Mucosa of descending colon (tissue), 3 donors: ENCODE results near the gene ZC3H12D. TPM values are rescaled to one million over a fixed set of nuclear protein-coding genes. Genes with fewer than 3 reads are reported as not detected.
"Not testable (repeated sequence)": the region's sequence is repeated elsewhere in the genome, so short reads cannot be mapped to it uniquely, and the experiment has no call there.

Experiments used
- ATAC-seq: fragments of 200-7000 bp; cut with Tn5 transposase; one replicate; pipeline ENCODE4 v1.9.1; 2020; ENCODE audit warnings: mild to moderate bottlenecking, moderate library complexity
- DNase-seq, 3 donors: peaks; one replicate each; pipeline ENCODE4 v3.0.0-alpha.2; 2020
- H3K36me3 ChIP-seq: fragments of 200-600 bp; one replicate; pipeline ENCODE4 v1.8.0; 2021; ENCODE audit warnings: low read depth, mild to moderate bottlenecking
- H3K4me1 ChIP-seq: fragments of 200-600 bp; one replicate; pipeline ENCODE4 v1.8.0; 2021; ENCODE audit warnings: low read depth, mild to moderate bottlenecking
- H3K4me3 ChIP-seq: fragments of 200-600 bp; one replicate; pipeline ENCODE4 v1.8.0; 2021; ENCODE audit warnings: mild to moderate bottlenecking
- H3K9me3 ChIP-seq: fragments of 200-600 bp; one replicate; pipeline ENCODE4 v1.8.0; 2021; ENCODE audit warnings: mild to moderate bottlenecking
- intact Hi-C, 2 donors: fragments of 100-400 bp; cut with DNase I in 1 of 2; cut with micrococcal nuclease in 1 of 2; formaldehyde crosslinking; loops; one replicate each; pipeline versions ENCODE4 v1.11.0 to v1.11.1; 2022; cut with DNase I, micrococcal nuclease
- total RNA-seq, 3 donors: library from RNA; stranded (reverse); fragmentation: NEBNext Ultra II Directional in 2 of 3; extraction: Animal tissue kit (Norgen Biotek cat#: 25700) in 2 of 3; gene quantifications; one replicate each; pipeline versions ENCODE4 v1.2.1 to v1.2.4, GENCODE V29; 2021 to 2023
- TF ChIP-seq, protein P1 (sequence below): fragments of 200-600 bp; IDR thresholded peaks from one replicate; pipeline ENCODE4 v1.8.0; 2022; ENCODE audit warnings: antibody characterized with exemption, mild to moderate bottlenecking
- donor health status: DM: no; HTN: no; CAD: no; lungs with moderate emphysema.
- donor health status: DM: no; HTN: no; CAD: no.
- donor health status: DM: no; HTN: yes; CAD: no.

Gene ZC3H12D
- total RNA-seq, 3 donors from 2014 or later, result 5.2 to 9.1 (median 8.9) TPM

DNA sequence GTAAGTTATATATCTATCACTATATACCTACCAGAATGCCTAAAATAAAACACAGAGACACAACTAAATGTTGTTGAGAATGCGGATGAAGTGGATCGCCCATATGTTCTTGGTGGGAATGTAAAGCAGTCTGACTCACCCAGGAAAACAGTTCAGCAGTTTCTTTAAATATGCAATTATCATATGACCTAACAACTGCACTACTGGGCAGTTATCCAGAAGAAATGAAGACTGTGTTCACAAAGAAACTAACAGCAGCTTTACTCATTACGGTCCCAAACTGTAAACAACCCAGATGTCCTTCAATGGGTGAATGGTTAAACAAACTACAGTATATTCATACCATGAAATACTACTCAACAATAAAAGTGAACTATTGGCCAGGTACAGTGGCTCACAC is 14.3 kb upstream of the ZC3H12D start:
- H3K4me3 ChIP-seq, result no peak overlapping the region

DNA sequence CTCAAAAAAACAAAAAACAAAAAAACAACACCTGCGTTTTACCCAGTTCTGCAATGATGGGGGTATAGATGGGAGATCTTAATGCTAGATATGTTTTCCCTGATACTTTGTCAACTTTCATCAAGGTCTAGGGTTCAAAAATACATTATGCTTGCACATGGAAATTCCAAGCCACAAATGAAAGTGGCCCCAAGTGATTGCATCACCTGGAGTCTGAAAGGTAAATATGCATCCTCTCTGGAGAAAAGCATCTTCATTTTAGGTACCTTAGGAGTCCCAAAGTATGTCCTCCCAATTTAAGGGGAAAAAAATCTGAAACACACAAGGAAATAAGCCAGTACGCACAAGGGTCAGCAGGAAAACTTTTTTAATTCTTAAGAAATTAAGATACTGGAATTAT is 12.6 kb upstream of the ZC3H12D start:
- intact Hi-C loops, result no loop called here

More for the DNA sequence above, 14.3 kb upstream of the ZC3H12D start:
- TF ChIP-seq, protein P1, sequence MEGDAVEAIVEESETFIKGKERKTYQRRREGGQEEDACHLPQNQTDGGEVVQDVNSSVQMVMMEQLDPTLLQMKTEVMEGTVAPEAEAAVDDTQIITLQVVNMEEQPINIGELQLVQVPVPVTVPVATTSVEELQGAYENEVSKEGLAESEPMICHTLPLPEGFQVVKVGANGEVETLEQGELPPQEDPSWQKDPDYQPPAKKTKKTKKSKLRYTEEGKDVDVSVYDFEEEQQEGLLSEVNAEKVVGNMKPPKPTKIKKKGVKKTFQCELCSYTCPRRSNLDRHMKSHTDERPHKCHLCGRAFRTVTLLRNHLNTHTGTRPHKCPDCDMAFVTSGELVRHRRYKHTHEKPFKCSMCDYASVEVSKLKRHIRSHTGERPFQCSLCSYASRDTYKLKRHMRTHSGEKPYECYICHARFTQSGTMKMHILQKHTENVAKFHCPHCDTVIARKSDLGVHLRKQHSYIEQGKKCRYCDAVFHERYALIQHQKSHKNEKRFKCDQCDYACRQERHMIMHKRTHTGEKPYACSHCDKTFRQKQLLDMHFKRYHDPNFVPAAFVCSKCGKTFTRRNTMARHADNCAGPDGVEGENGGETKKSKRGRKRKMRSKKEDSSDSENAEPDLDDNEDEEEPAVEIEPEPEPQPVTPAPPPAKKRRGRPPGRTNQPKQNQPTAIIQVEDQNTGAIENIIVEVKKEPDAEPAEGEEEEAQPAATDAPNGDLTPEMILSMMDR, result no peak
- intact Hi-C loops, result no loop called here
- Histone ChIP-seq H3K9me3 (no peaks in the 10 kb centered on the region), H3K4me1 (peaks cover 19% of the 10 kb centered on the region), H3K36me3 (no peaks in the 10 kb centered on the region)
- ATAC-seq, result peak; percentile 91
- peak in 1 of 3 donors; percentile 65 for DNase-seq

DNA sequence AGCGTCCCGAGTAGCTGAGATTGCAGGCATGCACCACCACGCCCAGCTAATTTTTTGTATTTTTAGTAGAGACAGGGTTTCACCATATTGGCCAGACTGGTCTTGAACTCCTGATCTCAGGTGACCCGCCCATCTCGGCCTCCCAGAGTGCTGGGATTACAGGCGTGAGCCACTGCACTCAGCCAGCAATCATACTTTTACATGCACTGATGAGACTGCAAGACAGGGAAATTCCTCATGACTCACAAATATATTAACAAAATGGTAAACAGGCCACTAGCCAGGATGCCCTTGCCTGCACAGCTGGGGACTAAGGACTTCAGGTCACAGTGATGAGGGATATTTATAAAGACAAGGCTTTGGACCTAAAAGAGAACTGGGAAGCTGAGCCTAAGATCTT is 11.8 kb upstream of the ZC3H12D start:
- peak; percentile 41 for ATAC-seq
- intact Hi-C loops, H3K9me3 ChIP-seq, H3K4me3 ChIP-seq, H3K36me3 ChIP-seq: not testable (repeated sequence)
- peaks cover 19% of the 10 kb centered on the region for H3K4me1 ChIP-seq
- peak in 1 of 3 donors; percentile 58 for DNase-seq

More for the DNA sequence above, 12.6 kb upstream of the ZC3H12D start:
- TF ChIP-seq, protein P1, result no peak
- ATAC-seq (no peak), DNase-seq (no peak)
- Histone ChIP-seq H3K4me3 (no peak overlapping the region), H3K9me3 (no peaks in the 10 kb centered on the region), H3K36me3 (no peaks in the 10 kb centered on the region), H3K4me1 (peaks cover 19% of the 10 kb centered on the region)

DNA sequence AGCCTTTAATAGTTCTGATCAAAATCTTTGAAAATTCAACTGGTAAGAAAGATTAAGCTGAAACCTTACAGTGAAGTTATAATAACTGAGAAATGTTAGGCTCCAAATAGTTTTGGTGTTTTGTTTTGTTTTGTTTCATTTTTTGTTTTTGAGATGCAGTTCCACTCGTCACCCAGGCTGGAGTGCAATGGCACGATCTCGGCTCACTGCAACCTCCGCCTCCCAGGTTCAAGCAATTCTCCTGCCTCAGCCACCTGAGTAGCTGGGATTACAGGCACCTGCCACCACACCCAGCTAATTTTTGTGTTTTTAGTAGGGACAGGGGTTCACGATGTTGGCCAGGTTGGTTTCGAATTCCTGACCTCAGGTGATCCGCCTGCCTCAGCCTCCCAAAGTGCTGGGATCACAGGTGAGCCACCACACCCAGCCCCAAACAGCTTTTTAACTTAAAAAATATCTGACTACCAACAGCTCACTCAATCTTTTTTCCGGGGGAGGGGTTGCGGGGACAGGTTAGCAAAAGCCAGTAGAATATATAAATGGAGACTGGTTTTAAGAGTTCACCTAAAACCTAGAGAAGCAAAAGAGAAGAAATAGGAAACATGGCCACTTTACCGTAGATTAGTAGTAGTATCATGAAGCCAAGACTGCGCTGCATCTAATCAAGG is 10.7 kb upstream of the ZC3H12D start:
- H3K4me3 ChIP-seq, DNase-seq, ATAC-seq, H3K36me3 ChIP-seq, intact Hi-C loops, H3K9me3 ChIP-seq: not testable (repeated sequence)
- peaks cover 19% of the 10 kb centered on the region for H3K4me1 ChIP-seq

DNA sequence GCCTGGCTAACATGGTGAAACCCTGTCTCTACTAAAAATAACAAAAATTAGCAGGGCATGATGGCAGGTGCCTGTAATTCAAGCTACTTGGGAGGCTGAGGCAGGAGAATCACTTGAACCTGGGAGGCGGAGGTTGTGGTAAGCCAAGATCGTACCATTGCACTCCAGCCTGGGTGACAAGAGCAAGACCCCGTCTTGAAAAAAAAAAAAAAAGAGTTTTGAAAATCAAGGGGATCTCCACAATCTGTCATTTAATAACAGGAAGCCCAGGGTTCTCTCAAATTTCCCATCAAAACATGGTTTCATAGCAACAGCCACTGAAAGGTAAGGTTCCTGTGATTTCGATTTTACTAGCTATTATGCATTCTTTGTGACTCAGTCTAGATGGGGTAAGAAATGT is 10.0 kb upstream of the ZC3H12D start:
- H3K9me3 ChIP-seq, H3K4me3 ChIP-seq, intact Hi-C loops, ATAC-seq, DNase-seq, H3K36me3 ChIP-seq: not testable (repeated sequence)
- peaks cover 19% of the 10 kb centered on the region for H3K4me1 ChIP-seq

DNA sequence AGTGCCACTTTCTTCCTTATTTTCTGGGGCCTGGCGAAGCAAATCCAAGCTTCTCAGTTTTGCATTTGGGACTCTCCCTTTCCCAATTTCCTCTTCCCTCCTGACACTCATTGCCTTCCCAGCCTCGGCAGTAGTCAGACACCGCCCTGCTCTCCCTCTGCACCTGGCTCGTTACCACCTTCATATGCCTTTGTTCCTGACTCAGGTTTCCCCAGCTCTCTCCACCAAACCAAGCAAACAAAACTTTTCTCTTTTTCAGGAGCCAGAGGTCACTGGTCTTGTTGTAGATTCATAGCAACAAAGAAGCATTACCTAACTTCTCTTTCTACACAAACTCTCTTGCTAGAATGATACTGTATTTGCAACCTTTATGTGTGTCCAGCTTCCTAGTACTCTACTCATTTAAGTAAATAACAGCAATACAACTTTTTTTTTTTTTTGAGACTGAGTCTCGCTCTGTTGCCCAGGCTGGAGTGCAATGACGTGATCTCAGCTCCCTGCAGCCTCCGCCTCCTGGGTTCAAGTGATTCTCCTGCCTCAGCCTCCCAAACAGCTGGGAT is 9.0 kb upstream of the ZC3H12D start:
- Histone ChIP-seq H3K36me3 (no peaks in the 10 kb centered on the region), H3K4me3 (no peak overlapping the region), H3K9me3 (no peaks in the 10 kb centered on the region), H3K4me1 (peaks cover 11% of the 10 kb centered on the region)
- intact Hi-C loops, result no loop called here
- ATAC-seq, result peak; percentile 91
- peak in 1 of 3 donors; percentile 53 for DNase-seq
- TF ChIP-seq, protein P1, result no peak

DNA sequence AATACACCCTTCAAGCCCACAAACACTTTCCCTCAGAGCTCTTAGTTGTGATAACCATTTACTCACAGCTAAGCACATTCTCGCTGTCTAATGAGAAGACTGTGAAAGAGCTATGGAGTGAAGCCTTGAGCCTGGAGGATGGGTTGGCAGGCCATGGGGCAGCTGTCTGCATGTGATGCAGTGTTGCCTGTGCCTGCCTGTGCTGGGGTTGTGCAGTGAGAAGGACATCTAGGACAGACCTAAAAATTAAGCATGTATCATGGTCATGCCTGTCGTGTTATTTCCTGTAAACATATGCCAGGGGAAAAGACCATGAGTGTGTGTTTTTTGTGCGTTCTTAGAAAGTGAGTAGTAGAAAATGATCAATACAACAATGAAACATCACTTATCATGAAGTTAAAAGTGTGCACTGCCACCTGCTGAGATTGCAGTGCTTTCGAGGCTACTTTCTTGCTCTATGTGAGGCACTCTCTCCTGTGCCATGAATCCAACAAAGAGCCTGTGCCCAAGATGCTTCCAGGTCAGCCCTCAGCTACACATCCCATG is 8.1 kb upstream of the ZC3H12D start:
- H3K36me3 ChIP-seq, result no peaks in the 10 kb centered on the region
- DNase-seq, result no peak
- ATAC-seq, result no peak
- intact Hi-C loops, result no loop called here
- H3K4me1 ChIP-seq, result peaks cover 6% of the 10 kb centered on the region
- TF ChIP-seq, protein P1, result no peak
- no peak overlapping the region for H3K4me3 ChIP-seq
- H3K9me3 ChIP-seq, result no peaks in the 10 kb centered on the region
